OCI-LY1 (cell line): ENCODE measurements around the gene KCNG3.

Experiments used
- H2AFZ ChIP-seq: fragments of 200-600 bp; sonication (generic), shearing (Covaris generic); 2 replicates; pipeline ENCODE4 v1.6.0; 2014; ENCODE audit warnings: antibody characterized with exemption, mild to moderate bottlenecking, low read length
- H3F3A ChIP-seq: fragments of 200-600 bp; sonication (generic), shearing (Covaris generic); 2 replicates; pipeline ENCODE4 v1.6.0; 2014; ENCODE audit warnings: mild to moderate bottlenecking, antibody characterized with exemption, low read length, moderate library complexity; ENCODE audit not compliant: insufficient read depth
- H3K27ac ChIP-seq: fragments of 200-600 bp; sonication (generic); 2 replicates; pipeline ENCODE4 v1.5.1; 2014; ENCODE audit warnings: low read length, mixed run types, mild to moderate bottlenecking, low read depth; ENCODE audit not compliant: poor library complexity, severe bottlenecking
- H3K27me3 ChIP-seq: fragments of 200-600 bp; sonication (generic); 2 replicates; pipeline ENCODE4 v1.6.0; 2014; ENCODE audit warnings: antibody characterized with exemption, mild to moderate bottlenecking, low read length, moderate library complexity; ENCODE audit not compliant: insufficient read depth
- H3K36me3 ChIP-seq: fragments of 200-600 bp; sonication (generic); 2 replicates; pipeline ENCODE4 v1.6.1; 2014; ENCODE audit warnings: mild to moderate bottlenecking, antibody characterized with exemption, low read length, moderate library complexity, mixed read lengths; ENCODE audit not compliant: insufficient read depth
- H3K4me1 ChIP-seq: fragments of 200-600 bp; sonication (generic); 2 replicates; pipeline ENCODE4 v1.5.1; 2014; ENCODE audit warnings: mild to moderate bottlenecking, low read length, moderate library complexity; ENCODE audit not compliant: insufficient read depth, severe bottlenecking
- H3K4me2 ChIP-seq: fragments of 200-600 bp; sonication (generic), shearing (Covaris generic); 2 replicates; pipeline ENCODE4 v1.6.1; 2014; ENCODE audit warnings: low read length
- H3K4me3 ChIP-seq: fragments of 200-600 bp; sonication (generic); 2 replicates; pipeline ENCODE4 v1.5.1; 2014; ENCODE audit warnings: low read length, low read depth, mild to moderate bottlenecking, mixed read lengths; ENCODE audit not compliant: poor library complexity, severe bottlenecking
- H3K79me2 ChIP-seq: fragments of 200-600 bp; shearing (Covaris generic); 2 replicates; pipeline ENCODE4 v1.6.1; 2016; ENCODE audit warnings: mixed run types, low read length, mixed read lengths; ENCODE audit not compliant: insufficient read depth
- H3K9ac ChIP-seq: fragments of 200-600 bp; sonication (generic), shearing (Covaris generic); 2 replicates; pipeline ENCODE4 v1.6.1; 2014; ENCODE audit warnings: mild to moderate bottlenecking, low read length, mixed read lengths
- H3K9me2 ChIP-seq: fragments of 200-600 bp; sonication (generic), shearing (Covaris generic); 2 replicates; pipeline ENCODE4 v1.6.1; 2014; ENCODE audit warnings: low read depth, mild to moderate bottlenecking, low read length, mixed read lengths
- H3K9me3 ChIP-seq: fragments of 200-600 bp; shearing (Covaris generic); 2 replicates; pipeline ENCODE4 v1.6.1; 2014; ENCODE audit warnings: low read length, mixed read lengths
- H4K20me1 ChIP-seq: fragments of 200-600 bp; sonication (generic), shearing (Covaris generic); 2 replicates; pipeline ENCODE4 v1.6.0; 2016; ENCODE audit warnings: mild to moderate bottlenecking, low read length; ENCODE audit not compliant: insufficient read depth
- EZH2 ChIP-seq: fragments of 200-600 bp; sonication (generic), shearing (Covaris generic); IDR thresholded peaks from 2 replicates; pipeline ENCODE4 v1.8.0; 2017; ENCODE audit warnings: borderline replicate concordance, mixed run types, mild to moderate bottlenecking, antibody characterized with exemption, low read length, moderate library complexity, mixed read lengths
- TF ChIP-seq, protein P1 (sequence below): fragments of 200-600 bp; sonication (generic), shearing (Covaris generic); IDR thresholded peaks from 2 replicates; pipeline ENCODE4 v1.5.1; 2017; ENCODE audit warnings: mild to moderate bottlenecking, antibody characterized with exemption, low read length, moderate library complexity, mixed read lengths

KCNG3 gene

DNA sequence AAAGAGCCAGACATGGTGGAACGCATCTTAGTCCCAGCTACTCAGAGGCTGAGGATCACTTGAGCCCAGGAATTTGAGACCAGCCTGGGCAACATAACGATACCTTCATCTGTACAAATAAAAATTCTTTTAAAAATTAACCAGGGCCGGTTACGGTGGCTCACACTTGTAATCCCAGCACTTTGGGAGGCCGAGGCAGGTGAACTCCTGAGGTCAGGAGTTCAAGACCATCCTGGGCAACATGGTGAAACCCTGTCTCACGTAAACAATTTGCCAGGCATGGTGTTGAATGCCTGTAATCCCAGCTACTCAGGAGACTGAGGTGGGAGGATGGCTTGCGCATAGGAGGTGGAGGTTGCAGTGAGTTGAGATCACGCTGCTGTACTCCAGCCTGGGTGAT is 25.8 kb upstream of the KCNG3 start:
- Histone ChIP-seq H3K27me3 (no peaks in the 10 kb centered on the region), H3K4me2 (no peak overlapping the region), H3K79me2 (no peaks in the 10 kb centered on the region), H3K9me3 (no peaks in the 10 kb centered on the region), H3K36me3 (no peaks in the 10 kb centered on the region), H2AFZ (no peak overlapping the region), H3K4me1 (peaks cover 13% of the 10 kb centered on the region), H3K9ac (no peak overlapping the region), H3K27ac (no peak overlapping the region), H4K20me1 (no peaks in the 10 kb centered on the region), H3K4me3 (no peak overlapping the region), H3F3A (no peaks in the 10 kb centered on the region), H3K9me2 (no peaks in the 10 kb centered on the region)
- TF ChIP-seq EZH2 = no peak
- TF ChIP-seq, protein P1, sequence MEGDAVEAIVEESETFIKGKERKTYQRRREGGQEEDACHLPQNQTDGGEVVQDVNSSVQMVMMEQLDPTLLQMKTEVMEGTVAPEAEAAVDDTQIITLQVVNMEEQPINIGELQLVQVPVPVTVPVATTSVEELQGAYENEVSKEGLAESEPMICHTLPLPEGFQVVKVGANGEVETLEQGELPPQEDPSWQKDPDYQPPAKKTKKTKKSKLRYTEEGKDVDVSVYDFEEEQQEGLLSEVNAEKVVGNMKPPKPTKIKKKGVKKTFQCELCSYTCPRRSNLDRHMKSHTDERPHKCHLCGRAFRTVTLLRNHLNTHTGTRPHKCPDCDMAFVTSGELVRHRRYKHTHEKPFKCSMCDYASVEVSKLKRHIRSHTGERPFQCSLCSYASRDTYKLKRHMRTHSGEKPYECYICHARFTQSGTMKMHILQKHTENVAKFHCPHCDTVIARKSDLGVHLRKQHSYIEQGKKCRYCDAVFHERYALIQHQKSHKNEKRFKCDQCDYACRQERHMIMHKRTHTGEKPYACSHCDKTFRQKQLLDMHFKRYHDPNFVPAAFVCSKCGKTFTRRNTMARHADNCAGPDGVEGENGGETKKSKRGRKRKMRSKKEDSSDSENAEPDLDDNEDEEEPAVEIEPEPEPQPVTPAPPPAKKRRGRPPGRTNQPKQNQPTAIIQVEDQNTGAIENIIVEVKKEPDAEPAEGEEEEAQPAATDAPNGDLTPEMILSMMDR = no peak

DNA sequence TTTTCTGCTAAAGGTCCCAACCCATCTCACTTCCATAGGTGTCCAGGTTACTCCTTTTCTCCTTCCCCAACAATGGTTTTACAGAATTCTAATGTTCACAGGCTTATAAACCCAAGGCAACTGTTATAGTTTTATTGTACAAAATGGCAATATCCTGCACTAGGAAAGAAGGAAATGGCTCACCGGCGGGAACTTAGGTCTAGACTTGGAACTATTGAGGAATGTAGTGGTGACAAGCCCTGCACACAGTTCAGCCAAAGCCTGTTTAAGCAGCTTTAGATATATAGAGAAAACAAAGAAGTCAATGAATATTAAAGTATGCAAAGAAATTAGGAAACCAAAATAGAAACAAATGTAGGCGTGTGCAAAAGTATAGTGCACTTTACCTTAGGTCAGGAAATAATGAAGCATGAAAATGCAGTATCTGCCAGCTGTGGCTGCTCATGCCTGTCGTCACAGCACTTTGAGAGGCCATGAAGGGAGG is 22.7 kb upstream of the KCNG3 start:
- Histone ChIP-seq H3K9me3 (no peaks in the 10 kb centered on the region), H2AFZ (no peak overlapping the region), H3K79me2 (no peaks in the 10 kb centered on the region), H3K4me2 (no peak overlapping the region), H3K9ac (no peak overlapping the region), H3K27ac (no peak overlapping the region), H4K20me1 (no peaks in the 10 kb centered on the region), H3F3A (no peaks in the 10 kb centered on the region), H3K4me1 (no peaks in the 10 kb centered on the region), H3K27me3 (no peaks in the 10 kb centered on the region), H3K4me3 (no peak overlapping the region), H3K9me2 (no peaks in the 10 kb centered on the region), H3K36me3 (no peaks in the 10 kb centered on the region)
- TF ChIP-seq, protein P1 = no peak
- TF ChIP-seq EZH2 = no peak

DNA sequence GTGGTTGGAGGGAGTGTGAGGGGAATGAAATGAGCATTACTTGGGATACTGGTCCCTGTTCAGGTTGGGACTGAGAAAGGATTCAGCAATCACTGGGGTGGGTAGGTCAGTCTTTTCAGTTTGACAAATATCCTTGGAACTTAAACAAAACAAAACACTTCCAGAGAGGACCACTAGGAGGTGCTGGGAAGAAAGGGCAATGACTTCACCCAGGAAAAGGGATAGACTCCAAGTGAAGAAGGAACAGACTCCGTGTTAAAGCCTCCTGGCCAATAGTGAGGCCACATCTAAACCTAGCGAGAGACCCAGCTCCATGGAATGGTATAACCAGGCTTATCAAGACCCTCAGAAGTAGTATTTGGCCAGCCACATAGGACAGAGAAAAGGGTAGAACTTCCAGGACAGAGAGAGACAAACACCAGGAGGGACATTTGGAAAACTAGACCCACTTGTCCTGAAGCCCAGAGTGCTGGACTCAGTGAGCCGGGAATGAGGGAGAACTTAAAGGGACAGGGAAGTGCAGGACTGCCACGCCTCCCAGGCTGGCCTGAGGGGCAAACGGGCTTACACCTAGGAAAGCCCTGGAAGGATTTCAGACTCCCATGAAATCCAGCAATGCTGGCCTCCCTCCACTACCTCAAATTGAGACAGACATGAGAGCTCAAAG is 19.6 kb upstream of the KCNG3 start:
- Histone ChIP-seq H3F3A (no peaks in the 10 kb centered on the region), H3K4me1 (peaks cover 8% of the 10 kb centered on the region), H3K9ac (no peak overlapping the region), H3K4me3 (no peak overlapping the region), H4K20me1 (no peaks in the 10 kb centered on the region), H3K27ac (no peak overlapping the region), H3K79me2 (no peaks in the 10 kb centered on the region), H3K9me2 (no peaks in the 10 kb centered on the region), H3K36me3 (no peaks in the 10 kb centered on the region), H3K9me3 (no peaks in the 10 kb centered on the region), H2AFZ (no peak overlapping the region), H3K4me2 (no peak overlapping the region), H3K27me3 (no peaks in the 10 kb centered on the region)
- no peak for TF ChIP-seq EZH2
- TF ChIP-seq, protein P1 = peak; percentile 69
